Keratinocyte (primary cell): ENCODE results near the gene IL1RL2. TPM values are rescaled to one million over a fixed set of nuclear protein-coding genes. Genes with fewer than 3 reads are reported as not detected.

Experiments used
- DNase-seq: peaks from one replicate; pipeline ENCODE4 v3.0.0-alpha.2; 2011; ENCODE audit warnings: low read depth, missing footprints, low spot score
- FAIRE-seq: peaks from 2 replicates; lab custom pipeline; 2011; peaks lifted over from hg19 to GRCh38; lab: Jason Lieb, UNC
- H2AFZ ChIP-seq: 2 replicates; pipeline ENCODE4 v1.6.0; 2012; ENCODE audit warnings: low read length, control low read depth, inconsistent platforms; ENCODE audit not compliant: control insufficient read depth
- H3K27ac ChIP-seq: 2 replicates; pipeline ENCODE4 v1.5.1; 2011; ENCODE audit warnings: low read length; ENCODE audit not compliant: control insufficient read depth, insufficient read depth
- H3K27me3 ChIP-seq: 3 replicates; pipeline ENCODE4 v1.6.0; 2011; ENCODE audit warnings: low read length; ENCODE audit not compliant: control insufficient read depth, insufficient read depth; ENCODE audit errors: extremely low read depth
- H3K36me3 ChIP-seq, 2 experiments: 2 replicates in 1 of 2; 3 replicates in 1 of 2; pipeline ENCODE4 v1.5.1; 2011; ENCODE audit warnings: low read length in 2 of 2, mild to moderate bottlenecking in 1 of 2; ENCODE audit not compliant: control insufficient read depth in 2 of 2, insufficient read depth in 2 of 2; ENCODE audit errors: extremely low read depth in 1 of 2
- H3K4me1 ChIP-seq: 3 replicates; pipeline ENCODE4 v1.5.1; 2011; ENCODE audit warnings: low read length; ENCODE audit not compliant: control insufficient read depth, insufficient read depth; ENCODE audit errors: extremely low read depth
- H3K4me2 ChIP-seq: 3 replicates; pipeline ENCODE4 v1.6.0; 2011; ENCODE audit warnings: low read depth, low read length; ENCODE audit not compliant: control insufficient read depth, insufficient read depth; ENCODE audit errors: extremely low read depth
- H3K4me3 ChIP-seq, 3 experiments: fragments of 200-600 bp in 1 of 3; sonication (generic) in 1 of 3; 2 replicates in 2 of 3; 3 replicates in 1 of 3; pipeline ENCODE4 v1.5.1; 2011 to 2016; ENCODE audit warnings: low read length in 3 of 3, mild to moderate bottlenecking in 3 of 3, control low read depth in 2 of 3, inconsistent platforms in 1 of 3, low read depth in 1 of 3, mixed read lengths in 1 of 3, mixed run types in 1 of 3, moderate library complexity in 1 of 3; ENCODE audit not compliant: control insufficient read depth in 2 of 3, insufficient read depth in 2 of 3; ENCODE audit errors: extremely low read depth in 1 of 3
- H3K79me2 ChIP-seq: 2 replicates; pipeline ENCODE4 v1.6.0; 2012; ENCODE audit warnings: low read length; ENCODE audit not compliant: control insufficient read depth, insufficient read depth
- H3K9ac ChIP-seq: 3 replicates; pipeline ENCODE4 v1.6.0; 2011; ENCODE audit warnings: low read length; ENCODE audit not compliant: control insufficient read depth, insufficient read depth; ENCODE audit errors: extremely low read depth
- H3K9me1 ChIP-seq: 3 replicates; pipeline ENCODE4 v1.6.0; 2011; ENCODE audit warnings: low read length; ENCODE audit not compliant: control insufficient read depth, insufficient read depth; ENCODE audit errors: extremely low read depth
- H3K9me3 ChIP-seq: 2 replicates; pipeline ENCODE4 v1.5.1; 2012; ENCODE audit warnings: low read depth, low read length; ENCODE audit not compliant: control insufficient read depth
- H4K20me1 ChIP-seq: 3 replicates; pipeline ENCODE4 v1.6.0; 2011; ENCODE audit warnings: low read length; ENCODE audit not compliant: control insufficient read depth, insufficient read depth; ENCODE audit errors: extremely low read depth
- CTCF ChIP-seq, 3 experiments: IDR thresholded peaks in 1 of 3; conservative IDR thresholded peaks in 1 of 3; optimal IDR thresholded peaks in 1 of 3; 2 replicates in 2 of 3; 3 replicates in 1 of 3; pipeline versions ENCODE3 to v1.5.1; 2011; ENCODE audit warnings: low read length in 3 of 3, mild to moderate bottlenecking in 3 of 3, moderate library complexity in 2 of 3, control low read depth in 1 of 3, inconsistent platforms in 1 of 3; ENCODE audit not compliant: insufficient read depth in 2 of 3; ENCODE audit errors: extremely low read depth in 1 of 3
- EZH2 ChIP-seq: IDR thresholded peaks from one replicate; pipeline ENCODE4 v1.6.1; 2012; ENCODE audit warnings: inconsistent platforms, mild to moderate bottlenecking, low read length, moderate library complexity
- dilution Hi-C: fragments of 300-500 bp; cut with MboI; formaldehyde crosslinking; loops from one replicate; pipeline ENCODE4 v1.7.0; 2020; ENCODE audit warnings: low sequenced_read_pairs; ENCODE audit not compliant: extremely low pct_ligation_motif_present
- polyA plus RNA-seq, 5 experiments: library from polyadenylated mRNA; depleted of rRNA in 3 of 5; stranded (reverse) in 3 of 5; stranded (forward) in 1 of 5; unstranded in 1 of 5; fragments of >200 nt; gene quantifications; 1 replicate in 1 of 5; 2 replicates in 3 of 5; 3 replicates in 1 of 5; pipeline versions ENCODE4 v1.2.1 to v1.2.3, GENCODE V29; 2011 to 2012; ENCODE audit warnings: missing spikeins in 2 of 5, low read depth in 1 of 5, low replicate concordance in 1 of 5

The IL1RL2 gene
- polyA plus RNA-seq, 1 donor (not counting 4 experiments of a cell fraction or from before 2014, with no cell fraction given) = 1.5 TPM

GRCh38 chr2:102279391-102279735, 92.5 kb downstream of the IL1RL2 start:
- Histone ChIP-seq H2AFZ (no peak overlapping the region), H3K9me1 (no peaks in the 10 kb centered on the region), H3K4me2 (no peak overlapping the region), H3K27me3 (peaks cover 1% of the 10 kb centered on the region), H4K20me1 (no peaks in the 10 kb centered on the region), H3K4me1 (no peaks in the 10 kb centered on the region), H3K27ac (no peak overlapping the region), H3K4me3 (no peak overlapping the region), H3K79me2 (no peaks in the 10 kb centered on the region), H3K36me3 (no peaks in the 10 kb centered on the region), H3K9ac (no peak overlapping the region), H3K9me3 (no peaks in the 10 kb centered on the region)
- TF ChIP-seq CTCF (optimal IDR thresholded peaks at IDR 0.05 in 1 of 3, IDR thresholded peaks at IDR 0.05 in 1 of 3, conservative IDR thresholded peaks at IDR 0.05 in 1 of 3; ENCODE audit: extremely low read depth in 1 of 3, insufficient read depth in 2 of 3, low read length in 3 of 3) = no peak
- no peak for TF ChIP-seq EZH2
- dilution Hi-C loops = no loop called here
- no peak for FAIRE-seq
- DNase-seq = no peak

GRCh38 chr2:102282678-102283091, 95.9 kb downstream of the IL1RL2 start:
- no peak overlapping the region for H3K9ac ChIP-seq
- no peaks in the 10 kb centered on the region for H3K9me3 ChIP-seq
- FAIRE-seq (no peak), DNase-seq (no peak)
- H3K79me2 ChIP-seq = no peaks in the 10 kb centered on the region
- no peak overlapping the region for H2AFZ ChIP-seq
- no peak overlapping the region for H3K4me2 ChIP-seq
- dilution Hi-C loops = no loop called here
- no peak overlapping the region for H3K27ac ChIP-seq
- TF ChIP-seq EZH2 (no peak), CTCF (optimal IDR thresholded peaks at IDR 0.05 in 1 of 3, IDR thresholded peaks at IDR 0.05 in 1 of 3, conservative IDR thresholded peaks at IDR 0.05 in 1 of 3; ENCODE audit: extremely low read depth in 1 of 3, insufficient read depth in 2 of 3, low read length in 3 of 3) (no peak)
- H3K9me1 ChIP-seq = no peaks in the 10 kb centered on the region
- H3K36me3 ChIP-seq = no peaks in the 10 kb centered on the region
- no peaks in the 10 kb centered on the region for H3K27me3 ChIP-seq
- no peaks in the 10 kb centered on the region for H4K20me1 ChIP-seq
- peaks cover 4% of the 10 kb centered on the region for H3K4me1 ChIP-seq
- H3K4me3 ChIP-seq = no peak overlapping the region
